Measurements from ENCODE around the gene THUMPD3. TPM values are rescaled to one million over a fixed set of nuclear protein-coding genes. Genes with fewer than 3 reads are reported as not detected.

The THUMPD3 gene
- total and polyA plus RNA-seq, 9 of the 15 experiments (the other 6 are each of a cell fraction or from before 2014, with no cell fraction given), result 58.3 to 132 (median 113) TPM

- Histone ChIP-seq H3K9ac (ENCODE audit: insufficient read depth in 1 of 2, low read depth in 2 of 2, low read length in 2 of 2) (peak overlapping the region in 1 of 2 experiments; percentile 97; a peak in 2 of 4 replicates), H3K9me1 (ENCODE audit: control insufficient read depth, insufficient read depth, low read length) (no peaks in the 10 kb centered on the region), H3K27me3 (ENCODE audit: control insufficient read depth in 2 of 2, insufficient read depth in 2 of 2, low read length in 2 of 2) (no peaks in the 10 kb centered on the region), H2AFZ (ENCODE audit: low read depth, low read length) (no peak overlapping the region), H3K36me3 (ENCODE audit: control insufficient read depth, insufficient read depth, low read length) (peaks cover 6% of the 10 kb centered on the region; the same call in 1 of the 3 replicates), H4K20me1 (replicated peaks; ENCODE audit: control insufficient read depth, insufficient read depth, low read length) (peaks cover 52% of the 10 kb centered on the region), H3K9me3 (replicated peaks; ENCODE audit: control insufficient read depth, insufficient read depth, low read depth, low read length) (no peaks in the 10 kb centered on the region), H3K4me3 (peak overlapping the region; percentile 18), H3K4me2 (ENCODE audit: insufficient read depth, low read length) (peak overlapping the region; percentile 68), H3K27ac (ENCODE audit: extremely low read depth, low read depth, low read length) (peak overlapping the region; percentile 96), H3K4me1 (replicated peaks in 1 of 2; ENCODE audit: control insufficient read depth in 2 of 2, insufficient read depth in 2 of 2, low read length in 2 of 2) (peaks cover 0 to 36% of the 10 kb centered on the region in 2 experiments; a peak in 3 of 5 replicates), H3K79me2 (ENCODE audit: control insufficient read depth, insufficient read depth, low read length) (peaks cover 88% of the 10 kb centered on the region)
- intact Hi-C loops (cut with micrococcal nuclease) (no loop called here), in situ Hi-C loops (cut with MboI) (no loop called here)
- DNase-seq (ENCODE audit: extremely low read depth in 1 of 4, low spot score in 3 of 4) (peak in 2 of 4 experiments; percentile 25 to 74), FAIRE-seq (no peak), ATAC-seq (no peak)
- no TSS peak for BruUV-seq (replicated peaks)
- CTCF ChIA-PET (ENCODE audit: low intra/inter-chr PET ratio), result no interaction called here
- WGBS (ENCODE audit: insufficient coverage, low coverage, missing lambda C conversion rate), result 4% methylated on average over 3 of the region's 3 CpGs
- POLR2A ChIA-PET, result interaction anchor here (7.5 kb wide), 1 partner anchor 21 kb away, joined by 150 read pairs; no protein-coding TSS in a partner anchor
- TF ChIP-seq MAFK (IDR thresholded peaks at IDR 0.05; ENCODE audit: low read length) (no peak), MTF1 (CRISPR knock-in tag; IDR thresholded peaks at IDR 0.05; ENCODE audit: borderline replicate concordance) (no peak), PTTG1 (tag; IDR thresholded peaks at IDR 0.05; ENCODE audit: low read depth) (no peak), ATF7 (IDR thresholded peaks at IDR 0.05) (no peak), NCOA2 (IDR thresholded peaks at IDR 0.05; ENCODE audit: partially characterized antibody in 2 of 2) (no peak), ZNF699 (CRISPR knock-in tag; IDR thresholded peaks at IDR 0.05; ENCODE audit: insufficient replicate concordance) (no peak), TFAM (CRISPR knock-in tag; conservative IDR thresholded peaks at IDR 0.05) (no peak), ARNT (IDR thresholded peaks at IDR 0.05) (no peak), TBL1XR1 (IDR thresholded peaks at IDR 0.05; ENCODE audit: low read length in 2 of 2) (no peak), KLF6 (CRISPR knock-in tag; IDR thresholded peaks at IDR 0.05; ENCODE audit: borderline replicate concordance) (no peak), ZKSCAN8 (CRISPR knock-in tag; IDR thresholded peaks at IDR 0.05) (peak; percentile 21; the same call in 1 of the 2 replicates), ZNF274 (IDR thresholded peaks at IDR 0.05; ENCODE audit: borderline replicate concordance, low read depth, low read length) (no peak), ZNF263 (CRISPR knock-in tag; IDR thresholded peaks at IDR 0.05; ENCODE audit: borderline replicate concordance) (no peak), RAD21 (CRISPR knock-in tag; conservative IDR thresholded peaks at IDR 0.05 in 1 of 2, IDR thresholded peaks at IDR 0.05 in 1 of 2) (0 out of 4 replicates have a peak, but pooled peaks of 1 of the 2 experiments have one; percentile 5), ILK (tag; IDR thresholded peaks at IDR 0.05; ENCODE audit: borderline replicate concordance, low read depth) (no peak), NBN (IDR thresholded peaks at IDR 0.05; ENCODE audit: low read depth) (0 out of 2 replicates have a peak, but pooled peaks have one; percentile 27), CBFA2T2 (conservative IDR thresholded peaks at IDR 0.05) (no peak), ZNF444 (CRISPR knock-in tag; IDR thresholded peaks at IDR 0.05) (no peak), NR2C1 (IDR thresholded peaks at IDR 0.05) (no peak), NR2C1 (tag; IDR thresholded peaks at IDR 0.05) (no peak), KLF10 (CRISPR knock-in tag; IDR thresholded peaks at IDR 0.05) (no peak), BRCA1 (IDR thresholded peaks at IDR 0.05) (no peak), BRCA1 (CRISPR knock-in tag; IDR thresholded peaks at IDR 0.05) (no peak), ETS1 (conservative IDR thresholded peaks at IDR 0.05; ENCODE audit: control insufficient read depth, low read depth, low read length) (no peak)
- TF ChIP-seq, protein P1, sequence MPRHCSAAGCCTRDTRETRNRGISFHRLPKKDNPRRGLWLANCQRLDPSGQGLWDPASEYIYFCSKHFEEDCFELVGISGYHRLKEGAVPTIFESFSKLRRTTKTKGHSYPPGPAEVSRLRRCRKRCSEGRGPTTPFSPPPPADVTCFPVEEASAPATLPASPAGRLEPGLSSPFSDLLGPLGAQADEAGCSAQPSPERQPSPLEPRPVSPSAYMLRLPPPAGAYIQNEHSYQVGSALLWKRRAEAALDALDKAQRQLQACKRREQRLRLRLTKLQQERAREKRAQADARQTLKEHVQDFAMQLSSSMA (CRISPR knock-in tag; IDR thresholded peaks at IDR 0.05), result no peak
These were observed 37.8 kb downstream of the THUMPD3 start for GRCh38 chr3:9400616-9401015.
